Measurements from ENCODE around the gene ABCF3.

Gene ABCF3

GRCh38 chr3:184174646-184175492 lies 11.1 kb upstream of the ABCF3 start, which contains the start of gene AP2M1:
Gene AP2M1, plus strand, starts transcription at chr3:184174855. Its CDS starts 2,139 bp downstream, at chr3:184176994.
- DNase-seq (ENCODE audit: insufficient read length, low spot score) (peak; percentile 96), FAIRE-seq (peak; percentile 91)
- TF ChIP-seq POLR2A (IDR thresholded peaks at IDR 0.05; ENCODE audit: low read depth, low read length) (peak; percentile 69; the same call in 1 of the 2 replicates), POLR2AphosphoS5 (IDR thresholded peaks at IDR 0.05; ENCODE audit: low read depth, low read length) (peak; percentile 78; the same call in 1 of the 2 replicates), TAF1 (IDR thresholded peaks at IDR 0.05; ENCODE audit: low read depth, low read length) (peak; percentile 40; the same call in 1 of the 2 replicates), PAX5 (IDR thresholded peaks at IDR 0.05; ENCODE audit: insufficient read depth, low read length, severe bottlenecking) (no peak)

GRCh38 chr3:184175506-184175905 lies 10.5 kb upstream of the ABCF3 start:
- FAIRE-seq (no peak), DNase-seq (ENCODE audit: insufficient read length, low spot score) (no peak)
- TF ChIP-seq POLR2AphosphoS5 (IDR thresholded peaks at IDR 0.05; ENCODE audit: low read depth, low read length) (no peak), TAF1 (IDR thresholded peaks at IDR 0.05; ENCODE audit: low read depth, low read length) (no peak), SPI1 (IDR thresholded peaks at IDR 0.05; ENCODE audit: low read depth, low read length) (no peak), PAX5 (IDR thresholded peaks at IDR 0.05; ENCODE audit: insufficient read depth, low read length, severe bottlenecking) (no peak), POU2F2 (IDR thresholded peaks at IDR 0.05; ENCODE audit: low read depth, low read length) (no peak), POLR2A (IDR thresholded peaks at IDR 0.05; ENCODE audit: low read depth, low read length) (no peak)

- TF ChIP-seq TAF1 (IDR thresholded peaks at IDR 0.05; ENCODE audit: low read depth, low read length) (no peak), POLR2AphosphoS5 (IDR thresholded peaks at IDR 0.05; ENCODE audit: low read depth, low read length) (no peak), PAX5 (IDR thresholded peaks at IDR 0.05; ENCODE audit: insufficient read depth, low read length, severe bottlenecking) (no peak), POU2F2 (IDR thresholded peaks at IDR 0.05; ENCODE audit: low read depth, low read length) (no peak), SPI1 (IDR thresholded peaks at IDR 0.05; ENCODE audit: low read depth, low read length) (no peak), POLR2A (IDR thresholded peaks at IDR 0.05; ENCODE audit: low read depth, low read length) (no peak)
- no peak for DNase-seq (ENCODE audit: insufficient read length, low spot score)
- FAIRE-seq: no peak
These were observed 10.0 kb upstream of the ABCF3 start for GRCh38 chr3:184175981-184176376.

DNA sequence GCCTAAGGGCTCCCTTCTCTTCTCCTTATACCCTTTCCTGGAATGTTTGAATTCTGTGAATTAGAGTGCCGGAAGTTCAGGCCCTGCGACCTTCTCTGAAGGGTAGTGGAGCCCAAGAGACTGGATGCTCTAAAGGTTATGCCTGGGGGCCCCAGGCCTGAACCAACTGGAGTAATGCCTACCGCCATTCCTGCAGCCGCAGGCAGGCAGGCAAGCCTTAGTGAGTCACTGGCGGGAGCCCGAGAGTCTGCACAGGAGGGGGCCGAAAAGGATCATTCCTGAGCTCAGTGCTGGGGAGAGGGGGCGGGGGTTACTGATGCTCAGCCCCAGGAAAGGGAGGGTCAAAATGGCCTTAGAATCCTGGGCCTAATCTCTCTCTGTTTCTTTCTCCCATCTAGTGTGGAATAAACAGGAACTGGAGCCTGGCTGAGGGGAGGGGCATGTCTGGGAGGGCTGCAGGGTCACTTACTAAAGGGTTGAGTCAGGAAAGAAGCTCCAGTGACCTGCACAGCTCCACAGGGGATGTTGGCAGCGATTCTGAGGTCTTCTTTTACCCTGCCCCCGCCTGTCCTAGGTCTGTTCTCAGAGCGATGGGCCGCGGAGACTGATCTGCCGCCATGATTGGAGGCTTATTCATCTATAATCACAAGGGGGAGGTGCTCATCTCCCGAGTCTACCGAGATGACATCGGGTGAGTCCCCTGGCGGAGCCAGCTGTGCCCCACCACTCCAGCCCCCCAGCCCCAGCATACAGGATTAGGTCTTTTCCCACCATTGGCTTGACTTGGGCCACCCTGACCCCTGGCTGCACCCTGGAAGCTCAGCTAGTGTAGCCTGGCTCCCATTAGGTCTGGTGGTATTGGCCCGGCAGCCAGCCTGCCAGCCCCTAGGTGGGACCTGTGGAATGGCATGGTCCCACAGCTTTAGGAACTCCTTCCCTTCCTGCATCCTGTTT lies 9.3 kb upstream of the ABCF3 start:
- TF ChIP-seq TAF1 (IDR thresholded peaks at IDR 0.05; ENCODE audit: low read depth, low read length): no peak
- no peak for TF ChIP-seq POU2F2 (IDR thresholded peaks at IDR 0.05; ENCODE audit: low read depth, low read length)
- no peak for TF ChIP-seq POLR2AphosphoS5 (IDR thresholded peaks at IDR 0.05; ENCODE audit: low read depth, low read length)
- no peak for TF ChIP-seq SPI1 (IDR thresholded peaks at IDR 0.05; ENCODE audit: low read depth, low read length)
- no peak for TF ChIP-seq POLR2A (IDR thresholded peaks at IDR 0.05; ENCODE audit: low read depth, low read length)
- TF ChIP-seq PAX5 (IDR thresholded peaks at IDR 0.05; ENCODE audit: insufficient read depth, low read length, severe bottlenecking): no peak
- DNase-seq (ENCODE audit: insufficient read length, low spot score) (no peak), FAIRE-seq (no peak)

- TF ChIP-seq POLR2AphosphoS5 (IDR thresholded peaks at IDR 0.05; ENCODE audit: low read depth, low read length) (no peak), SPI1 (IDR thresholded peaks at IDR 0.05; ENCODE audit: low read depth, low read length) (0 out of 2 replicates have a peak, but pooled peaks have one; percentile 27)
- DNase-seq (ENCODE audit: insufficient read length, low spot score): no peak
- no peak for FAIRE-seq
These were observed 8.7 kb upstream of the ABCF3 start for GRCh38 chr3:184177331-184177731.

DNA sequence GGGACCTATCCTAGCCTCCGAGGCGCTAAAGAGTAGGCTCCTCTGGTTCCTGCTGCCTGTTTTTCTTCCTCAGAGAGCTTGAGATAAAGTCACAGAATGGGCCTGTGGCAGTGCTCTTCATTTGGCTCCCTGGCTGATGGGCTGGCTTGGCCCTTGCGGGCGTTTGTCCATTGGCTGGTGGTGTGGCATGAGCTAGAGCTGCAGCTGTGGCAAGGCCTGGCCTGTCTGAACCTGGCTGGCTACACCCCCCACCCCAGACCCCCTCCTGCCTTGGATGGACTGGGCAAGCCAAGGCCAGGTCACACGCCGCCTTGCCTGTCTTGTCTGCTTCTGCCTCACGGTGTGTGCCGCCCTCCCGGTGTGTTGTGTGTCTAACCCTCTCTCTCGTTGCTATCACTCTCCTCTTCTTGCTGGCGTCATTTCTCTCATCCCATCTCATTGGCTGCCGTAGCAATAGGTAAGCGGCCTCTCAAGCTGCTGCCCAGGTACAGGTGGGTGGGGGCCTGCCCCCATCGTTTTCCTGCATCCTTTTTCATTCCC lies 8.2 kb upstream of the ABCF3 start:
- DNase-seq (ENCODE audit: insufficient read length, low spot score) (no peak), FAIRE-seq (no peak)
- TF ChIP-seq SPI1 (IDR thresholded peaks at IDR 0.05; ENCODE audit: low read depth, low read length) (no peak), PAX5 (IDR thresholded peaks at IDR 0.05; ENCODE audit: insufficient read depth, low read length, severe bottlenecking) (no peak), POLR2A (IDR thresholded peaks at IDR 0.05; ENCODE audit: low read depth, low read length) (no peak)

- no peak for FAIRE-seq
- DNase-seq (ENCODE audit: insufficient read length, low spot score): no peak
- no peak for TF ChIP-seq POU2F2 (IDR thresholded peaks at IDR 0.05; ENCODE audit: low read depth, low read length)
These were observed 7.4 kb upstream of the ABCF3 start for GRCh38 chr3:184178521-184179138.

DNA sequence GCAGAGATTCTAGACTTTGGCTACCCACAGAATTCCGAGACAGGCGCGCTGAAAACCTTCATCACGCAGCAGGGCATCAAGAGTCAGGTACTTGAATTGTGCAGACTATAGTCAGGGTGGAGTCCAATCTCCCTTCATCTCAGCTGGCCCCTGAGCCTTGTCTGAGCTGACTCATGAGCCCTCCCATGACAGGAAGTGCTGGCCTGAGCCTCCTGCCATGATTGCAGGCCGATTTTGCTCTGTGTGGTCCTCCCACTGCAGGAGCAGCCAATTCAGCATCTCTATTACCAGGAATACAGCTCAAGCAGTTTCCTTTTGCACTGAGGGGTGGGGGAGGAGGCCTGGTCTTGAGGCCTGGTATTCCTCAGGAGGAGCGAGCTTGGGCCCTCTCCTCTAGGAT lies 5.8 kb upstream of the ABCF3 start:
- no peak for DNase-seq (ENCODE audit: insufficient read length, low spot score)
- FAIRE-seq: no peak
- TF ChIP-seq POLR2A (IDR thresholded peaks at IDR 0.05; ENCODE audit: low read depth, low read length) (no peak), SPI1 (IDR thresholded peaks at IDR 0.05; ENCODE audit: low read depth, low read length) (no peak)

DNA sequence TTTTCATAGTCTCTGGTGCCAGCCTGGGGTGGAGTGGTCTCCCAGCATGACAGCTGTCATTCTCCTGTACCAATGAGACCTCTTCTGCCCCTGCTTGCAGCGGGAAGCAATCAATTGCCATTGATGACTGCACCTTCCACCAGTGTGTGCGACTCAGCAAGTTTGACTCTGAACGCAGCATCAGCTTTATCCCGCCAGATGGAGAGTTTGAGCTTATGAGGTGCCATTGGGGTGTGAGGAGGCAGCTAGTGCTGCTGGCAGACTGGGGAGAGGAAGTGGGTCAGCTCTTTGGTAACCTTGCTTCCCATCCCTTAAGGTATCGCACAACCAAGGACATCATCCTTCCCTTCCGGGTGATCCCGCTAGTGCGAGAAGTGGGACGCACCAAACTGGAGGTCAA lies 4.4 kb upstream of the ABCF3 start:
- TF ChIP-seq POU2F2 (IDR thresholded peaks at IDR 0.05; ENCODE audit: low read depth, low read length) (no peak), POLR2A (IDR thresholded peaks at IDR 0.05; ENCODE audit: low read depth, low read length) (no peak), SPI1 (IDR thresholded peaks at IDR 0.05; ENCODE audit: low read depth, low read length) (no peak), POLR2AphosphoS5 (IDR thresholded peaks at IDR 0.05; ENCODE audit: low read depth, low read length) (no peak), PAX5 (IDR thresholded peaks at IDR 0.05; ENCODE audit: insufficient read depth, low read length, severe bottlenecking) (no peak), TAF1 (IDR thresholded peaks at IDR 0.05; ENCODE audit: low read depth, low read length) (no peak)
- DNase-seq (ENCODE audit: insufficient read length, low spot score) (no peak), FAIRE-seq (no peak)

Measured in GM12891 (cell line).